Testis (tissue), 2 donors: ENCODE data around the gene EEF2KMT.

Experiments
- CTCF ChIP-seq, 3 experiments: fragments of 450-650 bp in 2 of 3; fragments of 200-600 bp in 1 of 3; sonication (generic) in 1 of 3; IDR thresholded peaks; one replicate each; pipeline ENCODE4 v1.5.1; 2016 to 2019; ENCODE audit warnings: antibody characterized with exemption in 3 of 3, mild to moderate bottlenecking in 2 of 3, moderate library complexity in 1 of 3
- POLR2A ChIP-seq: fragments of 450-650 bp; IDR thresholded peaks from one replicate; pipeline ENCODE4 v1.6.1; 2017; ENCODE audit warnings: antibody characterized with exemption, mild to moderate bottlenecking, moderate library complexity

- TF ChIP-seq CTCF (IDR thresholded peaks at IDR 0.05) (no peak), POLR2A (no peak)
Observed at GRCh38 chr16:5040451-5040850, 57.1 kb downstream of the EEF2KMT start.
